Measurements from ENCODE around the gene EPC2.

EPC2 gene

DNA sequence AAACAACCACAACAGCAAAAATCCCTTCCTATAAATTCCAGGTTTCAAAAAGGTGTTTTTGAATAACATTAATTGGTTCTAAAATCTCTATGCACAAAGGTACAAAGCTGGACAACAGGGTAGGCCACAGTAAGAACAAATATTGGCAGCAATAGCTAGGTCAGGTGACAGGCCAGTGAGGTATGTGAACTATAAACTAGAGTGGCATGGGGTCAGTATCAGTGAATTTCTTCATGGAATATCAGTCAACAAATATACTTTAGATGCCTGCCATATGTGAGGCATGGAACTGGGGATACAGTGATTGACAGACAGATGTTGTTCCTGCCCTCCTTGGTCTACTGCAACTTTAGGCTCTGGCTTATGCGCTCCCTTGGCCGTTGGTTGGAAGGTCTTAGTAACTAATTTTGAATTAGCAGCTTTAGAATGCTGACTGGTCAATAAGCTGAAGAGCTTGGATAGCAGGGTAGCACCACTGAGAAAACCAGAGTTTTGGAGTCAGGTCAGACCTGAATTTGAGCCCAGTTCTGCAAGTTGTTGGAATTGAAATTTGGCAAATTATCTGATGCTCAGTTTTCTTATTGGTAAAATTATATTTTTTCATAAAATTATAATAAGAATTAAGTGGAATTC is 2.3 kb upstream of the EPC2 start:
- Histone ChIP-seq H3K79me2 (ENCODE audit: insufficient read depth, low read length) (peaks cover 20% of the 10 kb centered on the region), H3K4me2 (ENCODE audit: low read depth, low read length, poor library complexity, severe bottlenecking) (no peak overlapping the region), H3K27me3 (ENCODE audit: insufficient read depth, low read length, poor library complexity, severe bottlenecking) (no peaks in the 10 kb centered on the region), H3K9ac (ENCODE audit: low read depth, low read length, poor library complexity, severe bottlenecking) (no peak overlapping the region), H3K36me3 (ENCODE audit: insufficient read depth, low read length) (no peaks in the 10 kb centered on the region), H3K4me3 (ENCODE audit: low read length, poor library complexity, severe bottlenecking) (no peak overlapping the region), H3K9me3 (ENCODE audit: insufficient read depth, low read depth, low read length) (no peaks in the 10 kb centered on the region), H4K20me1 (ENCODE audit: insufficient read depth, low read length, poor library complexity, severe bottlenecking) (peaks cover 18% of the 10 kb centered on the region), H2AFZ (ENCODE audit: low read length) (no peak overlapping the region), H3K9me2 (replicated peaks; ENCODE audit: low read depth, low read length) (no peaks in the 10 kb centered on the region), H3F3A (ENCODE audit: low read depth) (no peaks in the 10 kb centered on the region), H3K4me1 (ENCODE audit: insufficient read depth, low read length, poor library complexity, severe bottlenecking) (peaks cover 18% of the 10 kb centered on the region)
- TF ChIP-seq, protein P1, sequence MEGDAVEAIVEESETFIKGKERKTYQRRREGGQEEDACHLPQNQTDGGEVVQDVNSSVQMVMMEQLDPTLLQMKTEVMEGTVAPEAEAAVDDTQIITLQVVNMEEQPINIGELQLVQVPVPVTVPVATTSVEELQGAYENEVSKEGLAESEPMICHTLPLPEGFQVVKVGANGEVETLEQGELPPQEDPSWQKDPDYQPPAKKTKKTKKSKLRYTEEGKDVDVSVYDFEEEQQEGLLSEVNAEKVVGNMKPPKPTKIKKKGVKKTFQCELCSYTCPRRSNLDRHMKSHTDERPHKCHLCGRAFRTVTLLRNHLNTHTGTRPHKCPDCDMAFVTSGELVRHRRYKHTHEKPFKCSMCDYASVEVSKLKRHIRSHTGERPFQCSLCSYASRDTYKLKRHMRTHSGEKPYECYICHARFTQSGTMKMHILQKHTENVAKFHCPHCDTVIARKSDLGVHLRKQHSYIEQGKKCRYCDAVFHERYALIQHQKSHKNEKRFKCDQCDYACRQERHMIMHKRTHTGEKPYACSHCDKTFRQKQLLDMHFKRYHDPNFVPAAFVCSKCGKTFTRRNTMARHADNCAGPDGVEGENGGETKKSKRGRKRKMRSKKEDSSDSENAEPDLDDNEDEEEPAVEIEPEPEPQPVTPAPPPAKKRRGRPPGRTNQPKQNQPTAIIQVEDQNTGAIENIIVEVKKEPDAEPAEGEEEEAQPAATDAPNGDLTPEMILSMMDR (conservative IDR thresholded peaks at IDR 0.05; ENCODE audit: low read length) = no peak
- no peak for TF ChIP-seq EZH2phosphoT487 (IDR thresholded peaks at IDR 0.05; ENCODE audit: borderline replicate concordance)

DNA sequence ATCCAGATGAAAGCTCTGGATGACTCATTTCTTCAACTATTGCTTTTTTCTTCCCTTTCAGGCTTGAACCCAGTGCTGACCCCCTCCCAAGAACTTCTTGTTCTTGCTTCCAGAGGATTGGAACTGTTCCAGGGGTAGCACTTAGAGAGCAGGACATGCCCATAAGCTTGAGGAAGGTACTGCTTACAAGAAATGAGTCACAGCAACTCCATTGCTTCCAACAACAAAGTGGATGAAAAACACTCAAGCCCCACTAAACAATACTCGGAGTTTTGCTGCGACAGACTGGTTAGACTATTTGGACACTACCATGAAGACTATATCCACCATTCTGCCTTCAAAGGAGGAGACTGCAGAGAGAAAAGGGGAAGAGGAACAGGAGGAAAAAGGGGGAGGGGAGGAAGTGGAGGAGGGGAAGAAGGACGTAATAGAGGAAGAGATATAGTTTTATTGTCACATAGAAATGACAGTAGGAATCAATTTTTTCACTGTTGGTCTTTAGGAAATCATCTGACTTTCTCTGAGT is 1.6 kb upstream of the EPC2 start:
- Histone ChIP-seq H3K4me3 (ENCODE audit: low read length, poor library complexity, severe bottlenecking) (no peak overlapping the region), H3K79me2 (ENCODE audit: insufficient read depth, low read length) (peaks cover 27% of the 10 kb centered on the region), H3F3A (ENCODE audit: low read depth) (no peaks in the 10 kb centered on the region), H2AFZ (ENCODE audit: low read length) (no peak overlapping the region), H3K9ac (ENCODE audit: low read depth, low read length, poor library complexity, severe bottlenecking) (no peak overlapping the region), H3K9me2 (replicated peaks; ENCODE audit: low read depth, low read length) (no peaks in the 10 kb centered on the region), H3K4me1 (ENCODE audit: insufficient read depth, low read length, poor library complexity, severe bottlenecking) (peaks cover 21% of the 10 kb centered on the region), H3K9me3 (ENCODE audit: insufficient read depth, low read depth, low read length) (no peaks in the 10 kb centered on the region), H3K36me3 (ENCODE audit: insufficient read depth, low read length) (no peaks in the 10 kb centered on the region), H3K27me3 (ENCODE audit: insufficient read depth, low read length, poor library complexity, severe bottlenecking) (no peaks in the 10 kb centered on the region), H4K20me1 (ENCODE audit: insufficient read depth, low read length, poor library complexity, severe bottlenecking) (peaks cover 23% of the 10 kb centered on the region), H3K4me2 (ENCODE audit: low read depth, low read length, poor library complexity, severe bottlenecking) (peak overlapping the region; percentile 100)
- TF ChIP-seq EZH2phosphoT487 (IDR thresholded peaks at IDR 0.05; ENCODE audit: borderline replicate concordance) = no peak
- TF ChIP-seq, protein P1 (conservative IDR thresholded peaks at IDR 0.05; ENCODE audit: low read length) = no peak

GRCh38 chr2:148643421-148643820 is 1.1 kb upstream of the EPC2 start:
- H3K9ac ChIP-seq (ENCODE audit: low read depth, low read length, poor library complexity, severe bottlenecking) = no peak overlapping the region

More at GRCh38 chr2:148643421-148643820, 1.1 kb upstream of the EPC2 start:
- Histone ChIP-seq H3K4me3 (ENCODE audit: low read length, poor library complexity, severe bottlenecking) (peak overlapping the region; percentile 95), H3K27me3 (ENCODE audit: insufficient read depth, low read length, poor library complexity, severe bottlenecking) (no peaks in the 10 kb centered on the region), H3K36me3 (ENCODE audit: insufficient read depth, low read length) (no peaks in the 10 kb centered on the region), H3F3A (ENCODE audit: low read depth) (no peaks in the 10 kb centered on the region), H3K9me2 (replicated peaks; ENCODE audit: low read depth, low read length) (no peaks in the 10 kb centered on the region), H3K4me2 (ENCODE audit: low read depth, low read length, poor library complexity, severe bottlenecking) (peak overlapping the region; percentile 100), H2AFZ (ENCODE audit: low read length) (peak overlapping the region; percentile 99), H3K79me2 (ENCODE audit: insufficient read depth, low read length) (peaks cover 32% of the 10 kb centered on the region), H4K20me1 (ENCODE audit: insufficient read depth, low read length, poor library complexity, severe bottlenecking) (peaks cover 27% of the 10 kb centered on the region), H3K4me1 (ENCODE audit: insufficient read depth, low read length, poor library complexity, severe bottlenecking) (peaks cover 26% of the 10 kb centered on the region), H3K9me3 (ENCODE audit: insufficient read depth, low read depth, low read length) (no peaks in the 10 kb centered on the region)
- no peak for TF ChIP-seq EZH2phosphoT487 (IDR thresholded peaks at IDR 0.05; ENCODE audit: borderline replicate concordance)
- TF ChIP-seq, protein P1 (conservative IDR thresholded peaks at IDR 0.05; ENCODE audit: low read length) = no peak
